ENCODE data around the gene EIF2AK3. TPM values are rescaled to one million over a fixed set of nuclear protein-coding genes. Genes with fewer than 3 reads are reported as not detected.
A peak's percentile ranks its signal among the peaks of the same experiment; 100 is the strongest.

Gene EIF2AK3
- total and polyA plus RNA-seq, 2 of the 4 experiments (the other 2 are of a cell fraction): 7.9 to 22.8 TPM

- H2AK9ac ChIP-seq (replicated peaks; ENCODE audit: low read depth, low read length, poor library complexity): no peak overlapping the region
- H3K79me1 ChIP-seq (ENCODE audit: low read depth in 1 of 2, low read length in 2 of 2): peaks cover 1 to 2% of the 10 kb centered on the region in 2 experiments; a peak in 1 of 4 replicates
- ATAC-seq (ENCODE audit: low read depth): peak; percentile 93
- no peak overlapping the region for H4K91ac ChIP-seq (ENCODE audit: insufficient read depth, low read depth, low read length)
- no peaks in the 10 kb centered on the region for H3K4me1 ChIP-seq (ENCODE audit: control insufficient read depth, insufficient read depth, low read length)
- H2BK5ac ChIP-seq (ENCODE audit: low read depth, low read length, poor library complexity, severe bottlenecking): no peak overlapping the region
- peaks cover 25% of the 10 kb centered on the region for H3K36me3 ChIP-seq (ENCODE audit: control insufficient read depth, insufficient read depth, low read length)
- H3K9me3 ChIP-seq (ENCODE audit: control insufficient read depth, insufficient read depth, low read length): no peaks in the 10 kb centered on the region
- no peak overlapping the region for H2BK15ac ChIP-seq (ENCODE audit: low read depth, low read length)
- no peak overlapping the region for H3K14ac ChIP-seq (replicated peaks; ENCODE audit: low read depth, low read length)
- no peak overlapping the region for H2AK5ac ChIP-seq (ENCODE audit: low read depth, low read length)
- peak; percentile 72 for DNase-seq
- in situ Hi-C loops (cut with MboI; ENCODE audit: low sequenced_read_pairs): loop anchor here (5.0 kb wide), 1 partner anchor 76 kb away; no protein-coding TSS in a partner anchor
- no peak overlapping the region for H2BK120ac ChIP-seq (ENCODE audit: low read depth, low read length)
- H3K56ac ChIP-seq (ENCODE audit: extremely low read depth, insufficient read depth, low read length): no peak overlapping the region
- no peak overlapping the region for H2BK20ac ChIP-seq (ENCODE audit: low read depth, low read length)
- H3K4me2 ChIP-seq (ENCODE audit: low read depth, low read length): no peak overlapping the region
- H3K27me3 ChIP-seq (ENCODE audit: control insufficient read depth, insufficient read depth, low read length): no peaks in the 10 kb centered on the region
- dilution Hi-C loops (cut with HindIII; ENCODE audit: low sequenced_read_pairs, unreplicated experiment): no loop called here
- H4K20me1 ChIP-seq (ENCODE audit: insufficient read depth, low read length): no peaks in the 10 kb centered on the region; the same call in 1 of the 2 replicates
- no peak overlapping the region for H3K4me3 ChIP-seq (ENCODE audit: insufficient read depth, low read depth, low read length)
- no peak overlapping the region for H3K4ac ChIP-seq (ENCODE audit: low read depth, low read length)
- H4K8ac ChIP-seq (ENCODE audit: low read depth in 2 of 2, low read length in 2 of 2): no peak overlapping the region
- ChIA-PET CTCF (interaction anchor here (0.6 to 2.4 kb wide), 7 partner anchors 9 to 81 kb away, joined by 3 to 17 read pairs (median 4); no protein-coding TSS in a partner anchor), POLR2A (ENCODE audit: unreplicated experiment) (no interaction called here)
- H3K9me1 ChIP-seq (ENCODE audit: insufficient read depth, low read length): no peaks in the 10 kb centered on the region
- H3K27ac ChIP-seq (ENCODE audit: insufficient read depth, low read length): no peak overlapping the region
- no peak overlapping the region for H2AFZ ChIP-seq (replicated peaks; ENCODE audit: low read length, poor library complexity)
- no peak overlapping the region for H4K5ac ChIP-seq (ENCODE audit: low read depth, low read length)
- H3K23ac ChIP-seq (ENCODE audit: low read depth, low read length): no peak overlapping the region
- TF ChIP-seq SMC3 (IDR thresholded peaks at IDR 0.05; ENCODE audit: low read depth, low read length): peak; percentile 81
- no peak for TF ChIP-seq NFE2L2 (IDR thresholded peaks at IDR 0.05; ENCODE audit: low read depth, low read length)
- peak; percentile 86 for TF ChIP-seq RAD21 (IDR thresholded peaks at IDR 0.05; ENCODE audit: low read length)
- TF ChIP-seq CTCF (conservative IDR thresholded peaks at IDR 0.05; ENCODE audit: low read depth, low read length): peak; percentile 84
- no CpG with 5 or more reads among the region's 2 CpGs for WGBS, 2 experiments (ENCODE audit: extremely low coverage in 2 of 2, insufficient read length in 1 of 2)
- intact Hi-C loops (cut with micrococcal nuclease): loop anchor here (1.0 kb wide), 1 partner anchor 78 kb away; no protein-coding TSS in a partner anchor
- no peak overlapping the region for H3K9ac ChIP-seq (ENCODE audit: low read depth, low read length)
- BruUV-seq (replicated peaks): no TSS peak
- no peak overlapping the region for H3K18ac ChIP-seq (ENCODE audit: low read depth, low read length)
Measured at GRCh38 chr2:88590998-88591613, 36.2 kb downstream of the EIF2AK3 start.
